Ureter (tissue), 1 donor: ENCODE results near the gene PJVK. TPM values are rescaled to one million over a fixed set of nuclear protein-coding genes. Genes with fewer than 3 reads are reported as not detected.
"Not testable (repeated sequence)": the region's sequence is repeated elsewhere in the genome, so short reads cannot be mapped to it uniquely, and the experiment has no call there.

Experiments used
- DNase-seq: peaks from one replicate; pipeline ENCODE4 v3.0.0-alpha.2; 2020; ENCODE audit warnings: low spot score
- total RNA-seq: library from RNA; stranded (reverse); gene quantifications from one replicate; pipeline ENCODE4 v1.2.4, GENCODE V29; 2023
- donor health status: DM: yes; HTN: yes; CAD: no.

The PJVK gene
- total RNA-seq, 1 donor from 2014 or later = 5.8 TPM

DNA sequence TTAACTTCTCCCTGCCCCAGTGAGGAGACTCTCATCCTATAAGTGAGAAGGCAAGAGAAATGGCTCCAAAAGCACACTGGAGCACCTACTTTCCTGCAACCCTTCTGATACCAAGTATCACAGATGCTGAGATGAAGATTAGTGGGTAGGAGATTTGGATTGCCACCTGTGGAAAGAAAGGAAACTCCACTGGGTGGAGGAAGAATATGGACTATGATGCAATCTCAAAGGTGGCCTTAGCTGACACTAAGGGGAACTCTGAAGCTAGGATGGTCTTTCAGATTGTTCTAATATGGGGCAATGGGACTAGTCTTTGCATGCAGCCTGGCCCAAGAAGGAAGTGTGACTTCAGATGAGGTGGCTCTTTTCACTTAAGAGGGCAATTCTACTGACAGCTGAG, 21.8 kb upstream of the PJVK start:
- DNase-seq = no peak

- DNase-seq = no peak
Measured at GRCh38 chr2:178436662-178437061, 14.5 kb upstream of the PJVK start.

DNA sequence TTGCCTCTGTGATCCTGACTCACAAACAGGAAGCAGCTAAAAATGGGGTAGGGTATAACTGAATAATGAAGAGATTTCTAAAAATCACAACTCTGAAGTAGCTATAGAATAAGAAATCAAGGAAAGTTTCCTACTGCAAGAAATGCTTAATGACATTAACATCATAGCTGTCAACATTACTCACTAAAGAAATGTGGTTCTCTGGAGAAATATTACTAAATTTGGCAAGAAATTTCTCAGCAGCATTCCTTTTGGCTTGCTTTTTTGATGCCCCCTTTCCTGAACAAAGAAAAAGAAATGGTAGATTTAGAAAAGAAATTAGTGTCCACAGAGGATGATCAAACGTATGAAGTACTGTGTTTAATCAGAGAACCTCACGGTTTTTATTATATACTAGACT, 9.8 kb upstream of the PJVK start:
- DNase-seq = no peak

DNA sequence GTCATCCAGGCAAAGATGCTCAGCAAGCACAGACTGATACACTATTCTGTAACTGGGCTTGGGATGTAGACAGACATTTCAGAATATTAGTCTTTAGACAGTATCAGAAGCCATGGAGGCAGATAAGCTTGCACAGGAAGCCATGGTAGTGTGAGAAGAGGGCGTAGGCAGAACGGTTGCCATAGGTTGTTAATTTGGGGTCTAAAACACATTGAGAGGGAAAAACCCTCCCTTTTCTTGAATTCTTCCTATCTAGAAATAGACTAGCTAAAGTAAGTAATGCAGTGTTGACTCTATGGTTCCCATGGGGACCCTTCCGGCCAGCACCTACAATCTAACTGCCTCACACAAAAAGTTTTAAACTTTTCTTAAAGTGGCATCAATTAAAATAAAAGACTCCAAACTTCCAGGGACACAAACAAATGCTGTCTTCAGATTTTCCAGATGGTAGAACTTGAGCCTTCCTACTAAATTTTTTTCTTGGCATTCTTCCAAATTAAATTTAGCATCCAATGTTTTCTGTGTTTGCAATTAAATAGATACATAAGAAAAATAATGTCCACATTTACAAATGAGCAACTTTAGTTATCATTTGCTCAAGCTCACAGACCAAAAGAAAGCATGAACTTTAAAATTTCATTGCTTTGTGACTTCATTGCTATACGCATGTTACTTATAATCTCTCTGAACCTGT, 2.1 kb upstream of the PJVK start:
- no peak for DNase-seq

GRCh38 chr2:178449700-178450523, 1.3 kb upstream of the PJVK start:
- DNase-seq = no peak

DNA sequence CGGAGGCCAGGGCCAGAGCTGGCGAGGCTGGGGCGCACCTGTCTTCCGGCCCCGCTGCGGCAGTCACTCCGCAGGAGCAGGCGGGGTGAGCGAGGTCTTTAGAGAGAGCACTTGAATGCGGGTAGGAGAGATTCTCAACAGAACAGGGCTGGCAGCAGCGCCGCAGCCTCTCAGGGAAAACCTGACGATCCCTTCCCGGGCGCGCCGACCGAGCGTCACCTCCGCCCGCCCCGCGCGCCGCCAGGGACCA, 729 bp upstream of the PJVK start:
- DNase-seq = no peak

- DNase-seq = no peak
Measured at GRCh38 chr2:178452334-178452733, 1.2 kb downstream of the PJVK start.

DNA sequence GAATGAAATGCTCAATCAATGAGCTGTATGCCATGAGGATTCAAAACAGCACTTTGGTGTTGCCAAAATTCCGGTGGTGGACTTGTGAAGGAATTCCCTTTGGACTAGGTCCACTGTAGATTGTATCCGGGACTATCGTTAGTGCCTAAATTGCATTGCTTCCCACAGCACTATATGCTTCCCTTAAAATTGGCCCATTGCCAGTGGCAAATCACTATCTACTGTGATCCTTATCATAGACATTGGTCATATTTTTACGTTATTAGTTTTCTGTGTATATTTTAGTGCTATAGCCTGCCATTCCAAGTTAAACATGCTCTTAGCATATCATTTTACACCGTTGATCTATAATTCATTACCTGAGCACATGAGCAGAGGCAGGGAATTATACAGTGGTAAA, 1.7 kb downstream of the PJVK start:
- no peak for DNase-seq

GRCh38 chr2:178455947-178456346, 4.8 kb downstream of the PJVK start:
- no peak for DNase-seq

GRCh38 chr2:178457390-178457886, 6.3 kb downstream of the PJVK start:
- no peak for DNase-seq

DNA sequence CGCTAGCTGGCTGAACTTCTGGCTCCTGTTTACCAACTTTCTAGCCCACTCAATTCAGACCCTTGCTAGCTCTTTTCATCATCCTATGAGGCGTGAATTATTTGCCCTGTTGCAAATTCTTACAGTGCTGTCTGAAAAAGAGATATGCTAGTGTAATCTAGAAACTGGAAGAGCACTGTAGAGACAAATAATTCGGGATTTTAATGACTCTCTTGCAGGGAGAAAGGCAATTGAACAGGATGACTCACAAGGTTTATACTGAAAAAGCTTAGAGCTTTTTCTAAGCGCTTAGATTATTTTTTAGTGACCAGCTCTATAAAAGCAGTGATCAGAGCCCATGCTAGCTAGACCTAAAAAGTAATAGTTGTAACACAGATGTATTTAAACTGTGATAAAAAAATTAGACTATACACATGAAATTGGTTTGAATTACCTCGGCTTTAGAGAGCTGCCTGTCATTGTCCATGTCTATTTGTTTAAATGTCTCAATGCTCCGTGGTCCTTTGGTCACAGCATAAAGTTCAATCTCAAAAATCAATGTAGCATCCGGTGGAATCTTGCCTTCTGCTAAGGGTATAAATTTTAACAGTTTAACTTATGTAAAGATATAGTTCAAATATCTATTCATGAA, 18.2 kb downstream of the PJVK start:
- DNase-seq = no peak

- DNase-seq = not testable (repeated sequence)
Measured at GRCh38 chr2:178471313-178471712, 20.1 kb downstream of the PJVK start.

DNA sequence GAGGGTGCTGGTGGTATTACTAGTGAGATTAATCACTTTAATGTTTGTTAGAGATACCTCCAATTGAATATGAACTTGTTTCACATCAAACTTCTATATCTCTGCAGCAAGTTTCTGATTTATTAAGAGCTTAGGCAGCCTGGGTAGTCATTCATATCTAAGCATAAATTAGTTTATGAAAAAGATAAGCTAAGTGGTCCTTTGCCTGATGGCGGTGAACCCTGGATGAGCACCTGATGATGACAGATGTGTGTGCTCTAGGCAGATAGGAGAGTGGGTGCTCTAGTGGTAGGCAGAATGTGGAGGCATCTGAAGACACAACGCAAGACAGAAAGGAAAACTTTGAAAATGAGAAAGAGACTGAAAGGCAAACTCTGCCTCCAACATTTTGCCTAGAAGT, 22.2 kb downstream of the PJVK start:
- no peak for DNase-seq

DNA sequence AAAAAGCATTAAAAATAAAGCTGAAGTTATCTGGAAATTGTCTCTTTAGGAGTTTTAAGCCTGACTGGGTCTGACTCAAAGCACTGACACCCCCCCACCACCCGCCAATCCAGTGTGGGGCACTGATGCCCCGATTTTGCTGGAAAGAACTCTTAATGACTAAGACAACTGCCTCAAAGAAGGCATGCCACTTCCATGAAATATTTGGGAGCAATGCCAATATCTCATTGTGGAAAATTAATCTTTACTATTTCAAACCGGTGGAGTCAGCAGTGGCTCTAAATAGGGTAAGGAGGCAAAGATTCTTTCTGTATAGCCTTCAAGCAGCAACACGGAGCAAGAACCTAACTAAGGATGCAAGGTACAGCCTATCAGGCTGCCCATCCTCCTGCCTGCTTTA, 22.8 kb downstream of the PJVK start:
- DNase-seq = no peak

DNA sequence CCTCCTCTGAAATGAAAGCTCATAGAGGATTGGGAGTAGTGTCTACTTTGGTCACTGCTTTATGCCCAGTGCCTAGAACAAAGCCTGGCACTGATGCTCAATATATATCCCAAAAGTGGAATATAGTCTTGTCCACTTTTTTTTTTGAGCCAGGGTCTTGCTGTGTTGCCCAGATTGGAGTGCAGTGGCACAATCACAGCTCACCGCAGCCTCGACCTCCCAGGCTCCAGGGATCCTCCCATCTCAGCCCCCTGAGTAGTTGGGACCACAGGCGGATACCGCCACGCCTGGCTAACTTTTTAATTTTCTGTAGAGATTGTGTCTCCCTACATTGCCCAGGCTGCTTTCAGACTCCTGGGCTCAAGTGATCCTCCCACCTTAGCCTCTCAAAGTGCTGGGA, 23.4 kb downstream of the PJVK start:
- DNase-seq = no peak

DNA sequence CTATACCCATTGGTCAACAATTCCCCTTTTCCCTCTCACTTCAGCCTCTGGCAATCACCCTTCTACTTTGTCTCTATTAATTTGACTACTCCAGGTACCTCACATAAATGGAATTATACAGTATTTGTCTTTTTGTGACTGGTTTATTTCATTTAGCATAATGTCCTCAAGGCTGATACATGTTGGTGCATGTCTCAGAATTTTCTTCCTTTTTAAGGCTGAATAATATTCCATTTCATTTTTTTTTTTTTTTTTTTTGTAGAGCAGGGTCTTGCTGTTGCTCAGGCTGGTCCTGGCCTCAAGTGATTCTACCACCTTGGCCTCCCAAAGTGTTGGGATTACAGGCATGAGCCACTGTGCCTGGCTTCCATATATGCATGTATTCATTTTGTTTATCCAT, 25.3 kb downstream of the PJVK start:
- no peak for DNase-seq

DNA sequence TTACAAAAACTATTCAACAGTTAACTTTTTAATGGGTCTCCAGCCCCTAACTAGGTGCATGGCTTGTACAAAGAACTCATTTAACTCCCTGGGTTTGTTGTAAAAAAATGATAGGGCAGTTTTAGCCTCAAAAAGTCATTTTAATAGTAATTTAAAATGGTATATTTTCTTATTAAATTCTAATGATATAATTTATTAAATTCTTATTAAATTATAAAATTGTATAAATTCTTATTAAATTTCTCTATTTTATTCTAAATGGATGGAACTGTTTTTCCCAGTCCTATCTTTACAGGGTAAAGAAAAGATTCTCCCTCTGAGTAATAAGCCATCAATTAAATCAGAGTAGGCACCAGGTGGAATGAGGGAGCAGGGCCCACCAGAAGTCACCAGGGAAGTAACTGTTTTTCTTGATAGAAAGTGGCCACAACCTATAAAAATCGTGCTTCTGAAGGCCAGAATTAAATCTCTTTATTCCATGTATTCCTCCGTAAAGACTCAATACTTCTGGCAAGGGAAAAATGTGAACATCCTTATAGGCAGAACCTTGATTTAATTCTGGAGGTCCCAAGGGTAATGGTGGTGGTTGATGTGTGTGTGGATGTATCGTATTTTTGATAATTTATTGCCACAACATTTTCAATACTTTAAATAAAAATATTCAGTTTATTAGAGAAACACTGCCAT, 26.4 kb downstream of the PJVK start:
- DNase-seq = no peak

DNA sequence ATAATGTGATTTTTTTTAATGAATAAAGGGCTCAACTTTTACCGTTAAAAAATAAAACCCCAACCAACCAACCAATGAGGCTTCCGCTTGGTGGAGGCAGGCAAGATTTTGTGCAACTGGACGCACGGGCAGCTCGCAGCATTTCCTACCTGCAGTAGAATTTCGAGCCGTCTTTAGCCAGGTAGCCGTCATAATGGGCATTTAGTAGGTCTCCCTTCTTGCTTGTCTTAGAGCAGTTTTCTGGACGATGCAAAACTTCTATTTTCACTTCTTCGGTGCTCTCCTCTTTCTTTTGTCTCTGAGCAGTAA, 26.9 kb downstream of the PJVK start:
- no peak for DNase-seq

DNA sequence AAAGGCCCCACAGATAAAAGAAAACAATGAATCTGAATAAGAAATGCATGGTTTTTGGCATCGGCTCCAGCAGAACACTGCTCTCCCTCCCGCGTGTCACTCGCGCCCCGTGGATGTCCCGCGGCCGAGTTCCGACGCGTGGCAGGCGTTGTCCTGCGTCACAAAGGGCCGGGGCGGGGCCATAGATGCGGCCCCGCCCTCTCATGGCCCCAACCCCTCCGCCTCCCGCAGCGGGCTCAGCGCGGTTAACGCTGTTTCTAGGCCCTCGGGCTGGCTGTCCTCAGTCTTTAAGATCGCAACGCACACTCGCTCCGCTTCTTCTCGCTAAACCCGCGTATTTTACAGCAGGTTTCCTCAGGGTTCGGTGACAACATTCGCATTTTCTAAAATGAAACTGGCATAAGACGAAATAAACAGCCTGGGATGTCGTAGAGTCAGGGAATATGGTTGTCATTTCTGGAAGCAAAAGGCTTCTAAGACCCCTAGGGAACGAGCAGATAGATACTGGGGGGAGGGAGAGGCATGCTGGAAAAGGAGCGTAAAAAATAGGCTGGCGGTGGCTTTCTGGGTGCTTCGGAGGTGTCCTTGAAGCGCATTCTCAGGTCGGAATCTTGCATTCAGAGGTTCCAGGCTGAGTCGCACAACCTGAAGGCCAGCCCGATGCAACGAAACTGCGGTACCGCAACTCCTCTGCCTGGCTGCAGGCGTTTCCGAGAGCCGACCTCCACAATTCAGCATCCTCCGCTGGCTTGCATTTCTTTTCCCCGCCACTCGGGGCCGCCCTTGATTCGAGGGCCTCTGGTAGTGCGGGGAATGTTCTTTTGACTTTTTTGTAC, 27.5 kb downstream of the PJVK start, which contains the start of gene FKBP7:
TSS of gene FKBP7 (minus strand) at position 162 of the 836 bp plus-strand sequence. CDS start at position 61, 101 bp downstream.
- peak; percentile 88 for DNase-seq

GRCh38 chr2:178479275-178479616, 28.1 kb downstream of the PJVK start:
- no peak for DNase-seq

DNA sequence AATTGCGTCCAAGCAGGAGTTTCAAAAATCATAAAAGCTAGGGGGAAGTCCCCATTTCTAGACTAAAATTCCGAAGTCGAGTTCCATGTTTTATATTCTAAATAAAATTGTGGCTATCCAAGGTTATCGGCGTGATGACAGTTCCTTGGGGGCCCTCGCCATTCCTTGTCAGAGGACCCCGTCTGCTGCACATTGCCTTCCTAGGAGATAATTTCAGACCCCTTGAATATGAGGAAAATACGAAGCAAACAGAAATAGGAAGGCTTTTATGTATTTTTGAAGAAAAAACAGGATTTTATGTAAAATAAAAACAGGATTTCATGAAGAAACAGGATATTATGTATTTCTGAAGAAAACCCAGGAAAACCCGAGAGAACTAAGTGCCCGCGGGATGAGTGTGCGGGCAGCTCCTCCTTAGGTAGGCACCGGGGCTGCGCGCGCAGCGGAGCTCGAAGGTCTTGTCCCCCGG, 28.6 kb downstream of the PJVK start:
- DNase-seq = no peak
